BLaER1 treated with 17β-estradiol and CSF1 and Interleukin-3, amounts not matched to agents 10 nM and 100 nM (cell line): ENCODE results near the gene ZCCHC9.

Experiments
- H3K27ac ChIP-seq, 11 experiments: shearing (Covaris generic); formaldehyde crosslinking; 2 replicates each; pipeline ENCODE4 v1.8.1; 2022
- H3K27me3 ChIP-seq, 11 experiments: shearing (Covaris generic); formaldehyde crosslinking; 2 replicates each; pipeline ENCODE4 v1.8.1; 2022
- H3K36me3 ChIP-seq, 11 experiments: shearing (Covaris generic); formaldehyde crosslinking; 2 replicates each; pipeline ENCODE4 v1.8.1; 2022
- H3K4me1 ChIP-seq, 10 experiments: shearing (Covaris generic); formaldehyde crosslinking; 2 replicates each; pipeline ENCODE4 v1.8.1; 2022
- H3K4me2 ChIP-seq, 11 experiments: shearing (Covaris generic); formaldehyde crosslinking; 2 replicates each; pipeline ENCODE4 v1.8.1; 2022
- H3K4me3 ChIP-seq, 10 experiments: shearing (Covaris generic); formaldehyde crosslinking; 2 replicates each; pipeline ENCODE4 v1.8.1; 2022
- H3K9ac ChIP-seq, 11 experiments: shearing (Covaris generic); formaldehyde crosslinking; 2 replicates each; pipeline ENCODE4 v1.8.1; 2022
- H3K9me3 ChIP-seq, 11 experiments: shearing (Covaris generic); formaldehyde crosslinking; replicated peaks in 1 of 11; 2 replicates each; pipeline ENCODE4 v1.8.1; 2022
- H4K20me1 ChIP-seq, 11 experiments: shearing (Covaris generic); formaldehyde crosslinking; 2 replicates each; pipeline ENCODE4 v1.8.1; 2022
- Cebpa-rat ChIP-seq, 11 experiments: shearing (Covaris generic); IDR thresholded peaks; 2 replicates each; pipeline ENCODE4 v1.8.1; 2022

ZCCHC9 gene

GRCh38 chr5:81297531-81297930 lies 3.9 kb upstream of the ZCCHC9 start:
- Histone ChIP-seq H3K27ac (no peak overlapping the region), H3K4me1 (peaks cover 20 to 27% (median 24%) of the 10 kb centered on the region in 10 experiments), H3K9me3 (peaks cover 24 to 27% (median 25%) of the 10 kb centered on the region in 11 experiments), H3K4me3 (no peak overlapping the region), H4K20me1 (no peaks in the 10 kb centered on the region), H3K9ac (no peak overlapping the region; a peak in 1 of 22 replicates), H3K4me2 (no peak overlapping the region), H3K27me3 (no peaks in the 10 kb centered on the region), H3K36me3 (peaks cover 4 to 24% (median 16%) of the 10 kb centered on the region in 11 experiments; a peak in 19 of 22 replicates)
- TF ChIP-seq Cebpa-rat (IDR thresholded peaks at IDR 0.05), result no peak

GRCh38 chr5:81300921-81301270 lies 491 bp upstream of the ZCCHC9 start:
- TF ChIP-seq Cebpa-rat (IDR thresholded peaks at IDR 0.05), result no peak
- Histone ChIP-seq H3K9ac (peak overlapping the region; percentile 88 to 97 (median 92)), H3K27me3 (no peaks in the 10 kb centered on the region), H3K9me3 (no peaks in the 10 kb centered on the region), H4K20me1 (peaks cover 0 to 9% (median 0%) of the 10 kb centered on the region in 11 experiments; a peak in 1 of 22 replicates), H3K36me3 (peaks cover 8 to 15% (median 11%) of the 10 kb centered on the region in 11 experiments; a peak in 19 of 22 replicates), H3K4me3 (peak overlapping the region; percentile 76 to 96 (median 86)), H3K4me2 (peak overlapping the region; percentile 84 to 98 (median 91)), H3K4me1 (peaks cover 27 to 44% (median 30%) of the 10 kb centered on the region in 10 experiments), H3K27ac (peak overlapping the region; percentile 86 to 96 (median 91))

- H3K9ac ChIP-seq, result peak overlapping the region; percentile 88 to 97 (median 92); a peak in 16 of 22 replicates
- TF ChIP-seq Cebpa-rat (IDR thresholded peaks at IDR 0.05), result no peak
- H4K20me1 ChIP-seq, result peaks cover 0 to 12% (median 0%) of the 10 kb centered on the region in 11 experiments; a peak in 1 of 22 replicates
- peak overlapping the region; percentile 76 to 98 (median 91) for H3K4me2 ChIP-seq
- H3K36me3 ChIP-seq, result peaks cover 8 to 17% (median 11%) of the 10 kb centered on the region in 11 experiments; a peak in 19 of 22 replicates
- H3K9me3 ChIP-seq, result no peaks in the 10 kb centered on the region
- H3K27me3 ChIP-seq, result no peaks in the 10 kb centered on the region
- peak overlapping the region in 7 of 11 experiments; percentile 88 to 96 (median 91); a peak in 5 of 22 replicates for H3K27ac ChIP-seq
- H3K4me3 ChIP-seq, result peak overlapping the region in 9 of 10 experiments; percentile 76 to 96 (median 88); a peak in 17 of 20 replicates
- H3K4me1 ChIP-seq, result peaks cover 27 to 46% (median 30%) of the 10 kb centered on the region in 10 experiments
Observed at GRCh38 chr5:81302596-81302995, 1.2 kb downstream of the ZCCHC9 start.

GRCh38 chr5:81303563-81303962 lies 2.2 kb downstream of the ZCCHC9 start:
- Histone ChIP-seq H3K4me2 (peak overlapping the region in 1 of 11 experiments; percentile 93; a peak in 1 of 22 replicates), H3K36me3 (peaks cover 8 to 20% (median 13%) of the 10 kb centered on the region in 11 experiments; a peak in 20 of 22 replicates), H3K9me3 (no peaks in the 10 kb centered on the region), H3K4me1 (peaks cover 27 to 46% (median 30%) of the 10 kb centered on the region in 10 experiments), H3K27me3 (no peaks in the 10 kb centered on the region), H3K4me3 (no peak overlapping the region), H4K20me1 (peaks cover 0 to 12% (median 0%) of the 10 kb centered on the region in 11 experiments; a peak in 1 of 22 replicates), H3K9ac (no peak overlapping the region), H3K27ac (no peak overlapping the region)
- TF ChIP-seq Cebpa-rat (IDR thresholded peaks at IDR 0.05), result no peak

GRCh38 chr5:81305785-81306184 lies 4.4 kb downstream of the ZCCHC9 start:
- H3K36me3 ChIP-seq, result peaks cover 11 to 42% (median 28%) of the 10 kb centered on the region in 11 experiments
- H3K9me3 ChIP-seq, result no peaks in the 10 kb centered on the region
- peak overlapping the region in 2 of 11 experiments; percentile 16 to 31; a peak in 4 of 22 replicates for H3K4me2 ChIP-seq
- peaks cover 8 to 29% (median 14%) of the 10 kb centered on the region in 10 experiments for H3K4me1 ChIP-seq
- H4K20me1 ChIP-seq, result peaks cover 0 to 12% (median 0%) of the 10 kb centered on the region in 11 experiments; a peak in 1 of 22 replicates
- H3K27ac ChIP-seq, result no peak overlapping the region
- H3K4me3 ChIP-seq, result no peak overlapping the region
- H3K27me3 ChIP-seq, result no peaks in the 10 kb centered on the region
- no peak for TF ChIP-seq Cebpa-rat (IDR thresholded peaks at IDR 0.05)
- no peak overlapping the region for H3K9ac ChIP-seq

GRCh38 chr5:81308836-81309235 lies 7.4 kb downstream of the ZCCHC9 start:
- H3K36me3 ChIP-seq, result peaks cover 34 to 72% (median 56%) of the 10 kb centered on the region in 11 experiments

GRCh38 chr5:81310402-81311063 lies 9.1 kb downstream of the ZCCHC9 start:
- H3K27me3 ChIP-seq, result no peaks in the 10 kb centered on the region
- H3K9ac ChIP-seq, result no peak overlapping the region
- H3K4me2 ChIP-seq, result no peak overlapping the region
- H3K27ac ChIP-seq, result no peak overlapping the region
- H3K9me3 ChIP-seq, result no peaks in the 10 kb centered on the region
- TF ChIP-seq Cebpa-rat (IDR thresholded peaks at IDR 0.05), result no peak
- peaks cover 0 to 7% (median 0%) of the 10 kb centered on the region in 11 experiments; a peak in 1 of 22 replicates for H4K20me1 ChIP-seq
- peaks cover 30 to 76% (median 54%) of the 10 kb centered on the region in 11 experiments for H3K36me3 ChIP-seq
- H3K4me1 ChIP-seq, result peaks cover 0 to 6% (median 0%) of the 10 kb centered on the region in 10 experiments; a peak in 4 of 20 replicates
- H3K4me3 ChIP-seq, result no peak overlapping the region

More at GRCh38 chr5:81308836-81309235, 7.4 kb downstream of the ZCCHC9 start:
- Histone ChIP-seq H3K9ac (no peak overlapping the region), H3K4me2 (no peak overlapping the region), H3K27ac (no peak overlapping the region), H3K4me3 (no peak overlapping the region), H4K20me1 (peaks cover 0 to 12% (median 0%) of the 10 kb centered on the region in 11 experiments; a peak in 1 of 22 replicates), H3K9me3 (no peaks in the 10 kb centered on the region), H3K4me1 (peaks cover 0 to 11% (median 0%) of the 10 kb centered on the region in 10 experiments; a peak in 4 of 20 replicates), H3K27me3 (no peaks in the 10 kb centered on the region)
- no peak for TF ChIP-seq Cebpa-rat (IDR thresholded peaks at IDR 0.05)

- Histone ChIP-seq H3K27me3 (no peaks in the 10 kb centered on the region), H3K9ac (no peak overlapping the region), H3K4me1 (peaks cover 0 to 25% (median 0%) of the 10 kb centered on the region in 10 experiments; a peak in 7 of 20 replicates), H4K20me1 (no peaks in the 10 kb centered on the region; a peak in 1 of 22 replicates), H3K36me3 (peaks cover 29 to 71% (median 53%) of the 10 kb centered on the region in 11 experiments), H3K27ac (no peak overlapping the region), H3K4me2 (no peak overlapping the region), H3K4me3 (no peak overlapping the region), H3K9me3 (peaks cover 0 to 6% (median 0%) of the 10 kb centered on the region in 11 experiments; a peak in 2 of 22 replicates)
- TF ChIP-seq Cebpa-rat (IDR thresholded peaks at IDR 0.05), result no peak
Observed at GRCh38 chr5:81313278-81313677, 11.9 kb downstream of the ZCCHC9 start.

GRCh38 chr5:81313686-81314085 lies 12.3 kb downstream of the ZCCHC9 start:
- Histone ChIP-seq H3K9ac (no peak overlapping the region), H3K4me1 (peaks cover 0 to 25% (median 0%) of the 10 kb centered on the region in 10 experiments; a peak in 7 of 20 replicates), H3K36me3 (peaks cover 29 to 67% (median 53%) of the 10 kb centered on the region in 11 experiments), H3K27ac (no peak overlapping the region), H3K4me2 (no peak overlapping the region), H3K27me3 (peaks cover 0 to 1% (median 0%) of the 10 kb centered on the region in 11 experiments; a peak in 1 of 22 replicates), H3K9me3 (peaks cover 0 to 6% (median 0%) of the 10 kb centered on the region in 11 experiments; a peak in 2 of 22 replicates), H4K20me1 (no peaks in the 10 kb centered on the region; a peak in 1 of 22 replicates), H3K4me3 (no peak overlapping the region)
- TF ChIP-seq Cebpa-rat (IDR thresholded peaks at IDR 0.05), result no peak
